GM12874 (cell line): Measurements from ENCODE around the gene AGK.

ENCODE experiments used
- TF ChIP-seq, protein P1 (sequence below): IDR thresholded peaks from 2 replicates; pipeline ENCODE4 v1.5.1; 2011; ENCODE audit warnings: low read depth, mild to moderate bottlenecking, control low read depth, low read length, moderate library complexity; ENCODE audit not compliant: insufficient read depth

The AGK gene

DNA sequence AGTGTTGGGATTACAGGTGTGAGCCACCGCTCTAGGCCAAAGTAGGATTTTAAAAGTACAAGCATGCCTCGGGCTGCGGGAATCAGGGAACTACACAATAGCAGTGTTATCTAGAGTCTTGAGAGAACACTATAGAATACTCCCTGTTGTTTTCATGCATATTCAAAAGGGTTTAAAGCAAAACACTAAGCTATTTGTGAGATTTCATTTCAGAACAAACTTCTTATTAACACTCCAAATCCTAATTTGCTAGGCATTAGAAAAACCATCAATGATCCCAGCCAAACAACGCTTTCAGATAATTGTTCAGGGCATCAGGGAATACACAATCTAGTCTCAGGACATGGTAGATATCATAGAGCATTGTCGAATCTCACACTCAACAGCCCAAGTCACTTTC lies 136.8 kb downstream of the AGK start:
- TF ChIP-seq, protein P1, sequence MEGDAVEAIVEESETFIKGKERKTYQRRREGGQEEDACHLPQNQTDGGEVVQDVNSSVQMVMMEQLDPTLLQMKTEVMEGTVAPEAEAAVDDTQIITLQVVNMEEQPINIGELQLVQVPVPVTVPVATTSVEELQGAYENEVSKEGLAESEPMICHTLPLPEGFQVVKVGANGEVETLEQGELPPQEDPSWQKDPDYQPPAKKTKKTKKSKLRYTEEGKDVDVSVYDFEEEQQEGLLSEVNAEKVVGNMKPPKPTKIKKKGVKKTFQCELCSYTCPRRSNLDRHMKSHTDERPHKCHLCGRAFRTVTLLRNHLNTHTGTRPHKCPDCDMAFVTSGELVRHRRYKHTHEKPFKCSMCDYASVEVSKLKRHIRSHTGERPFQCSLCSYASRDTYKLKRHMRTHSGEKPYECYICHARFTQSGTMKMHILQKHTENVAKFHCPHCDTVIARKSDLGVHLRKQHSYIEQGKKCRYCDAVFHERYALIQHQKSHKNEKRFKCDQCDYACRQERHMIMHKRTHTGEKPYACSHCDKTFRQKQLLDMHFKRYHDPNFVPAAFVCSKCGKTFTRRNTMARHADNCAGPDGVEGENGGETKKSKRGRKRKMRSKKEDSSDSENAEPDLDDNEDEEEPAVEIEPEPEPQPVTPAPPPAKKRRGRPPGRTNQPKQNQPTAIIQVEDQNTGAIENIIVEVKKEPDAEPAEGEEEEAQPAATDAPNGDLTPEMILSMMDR = no peak

DNA sequence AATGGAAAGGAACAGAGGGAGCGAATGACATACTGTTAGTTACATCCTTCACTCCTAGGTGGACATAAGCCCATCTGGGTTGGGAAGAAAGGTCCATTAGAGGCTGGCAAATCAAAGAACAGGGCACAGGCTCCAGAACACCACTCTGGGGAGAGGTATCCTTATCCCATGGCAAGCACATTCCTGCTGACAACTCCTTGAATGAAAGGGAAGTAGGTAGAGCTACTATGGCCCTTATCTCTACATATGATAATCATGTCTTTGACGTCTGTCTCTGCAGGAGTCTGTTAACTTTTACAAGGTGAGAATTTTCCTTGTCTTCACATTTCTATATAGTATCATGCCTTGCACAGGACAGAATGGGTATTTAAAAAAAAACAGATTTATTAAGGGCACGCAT lies 140.3 kb downstream of the AGK start:
- TF ChIP-seq, protein P1 = no peak

DNA sequence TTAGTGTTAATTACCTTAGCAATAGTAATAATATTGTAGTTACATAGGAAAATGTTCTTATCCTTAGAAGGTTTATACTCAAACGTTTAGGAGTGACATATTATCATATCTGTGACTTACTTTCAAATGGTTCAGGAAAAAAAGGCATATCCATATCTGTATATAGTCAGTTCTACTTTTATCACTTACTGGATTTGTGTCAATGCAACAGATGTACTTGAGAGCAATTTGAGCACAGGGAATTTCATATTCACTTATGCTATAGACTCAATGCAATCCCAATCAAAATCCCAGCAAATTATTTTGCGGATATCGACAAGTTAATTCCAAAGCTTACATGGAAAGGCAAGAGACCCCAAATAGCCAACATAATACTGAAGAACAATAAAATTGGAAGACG lies 140.8 kb downstream of the AGK start:
- TF ChIP-seq, protein P1 = no peak

DNA sequence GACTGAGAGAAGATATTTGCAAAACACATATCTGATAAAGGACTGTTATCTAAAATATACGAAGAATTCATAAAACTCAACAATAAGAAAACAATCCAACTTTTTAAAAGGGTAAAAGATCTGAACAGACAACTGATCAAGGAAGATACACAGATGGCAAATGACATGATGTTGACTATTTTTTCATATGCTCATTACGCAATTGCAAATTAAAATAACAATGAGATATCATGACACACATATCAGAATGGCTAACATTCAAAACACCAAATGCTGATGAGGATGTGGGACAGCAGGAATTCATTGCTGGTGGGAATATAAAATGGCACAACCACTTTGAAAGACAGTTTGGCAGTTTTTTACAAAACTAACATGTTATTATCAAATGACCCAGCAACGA lies 141.9 kb downstream of the AGK start:
- TF ChIP-seq, protein P1 = no peak

DNA sequence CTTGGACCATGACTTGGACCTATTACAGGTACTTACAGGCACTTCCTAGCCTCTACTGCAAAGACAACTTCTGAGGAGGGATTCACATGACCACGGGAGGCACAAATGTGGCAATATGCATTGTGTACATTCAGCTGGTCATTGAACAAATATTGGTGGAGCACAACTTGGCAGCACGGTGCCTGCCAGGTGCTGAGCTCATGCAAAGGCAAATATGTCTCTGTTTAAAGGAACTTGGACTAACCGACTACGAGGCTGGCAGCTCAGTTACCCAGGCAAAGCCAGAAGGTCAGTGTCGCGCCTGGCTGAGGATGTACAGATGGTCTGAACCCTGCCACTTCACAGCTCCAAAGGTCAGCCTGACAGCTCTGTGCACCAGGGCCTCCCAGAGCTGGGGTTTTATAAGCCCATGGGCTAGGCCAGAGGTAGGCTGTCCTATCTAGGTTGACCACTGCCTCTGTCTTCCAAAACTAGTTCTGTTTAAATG lies 144.6 kb downstream of the AGK start:
- TF ChIP-seq, protein P1 = no peak

DNA sequence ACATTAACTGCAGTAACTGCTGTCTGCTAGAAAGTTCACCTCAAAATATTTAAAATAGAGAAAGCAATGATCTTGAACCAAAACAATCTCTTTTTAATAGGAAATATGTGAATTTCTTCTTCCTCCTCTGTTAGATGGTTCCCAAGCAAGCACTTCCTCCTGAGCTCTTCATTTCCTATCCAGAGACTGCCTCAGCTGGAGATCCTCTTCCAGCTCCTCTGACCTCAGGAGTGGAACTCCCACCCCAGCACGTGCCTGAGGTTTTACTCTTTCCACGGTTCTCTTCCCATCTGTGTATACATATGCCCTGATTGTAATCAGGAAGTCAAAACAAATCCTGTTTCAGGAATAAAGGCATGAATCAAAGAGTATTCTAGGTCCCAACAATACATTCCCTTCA lies 145.1 kb downstream of the AGK start:
- TF ChIP-seq, protein P1 = no peak

DNA sequence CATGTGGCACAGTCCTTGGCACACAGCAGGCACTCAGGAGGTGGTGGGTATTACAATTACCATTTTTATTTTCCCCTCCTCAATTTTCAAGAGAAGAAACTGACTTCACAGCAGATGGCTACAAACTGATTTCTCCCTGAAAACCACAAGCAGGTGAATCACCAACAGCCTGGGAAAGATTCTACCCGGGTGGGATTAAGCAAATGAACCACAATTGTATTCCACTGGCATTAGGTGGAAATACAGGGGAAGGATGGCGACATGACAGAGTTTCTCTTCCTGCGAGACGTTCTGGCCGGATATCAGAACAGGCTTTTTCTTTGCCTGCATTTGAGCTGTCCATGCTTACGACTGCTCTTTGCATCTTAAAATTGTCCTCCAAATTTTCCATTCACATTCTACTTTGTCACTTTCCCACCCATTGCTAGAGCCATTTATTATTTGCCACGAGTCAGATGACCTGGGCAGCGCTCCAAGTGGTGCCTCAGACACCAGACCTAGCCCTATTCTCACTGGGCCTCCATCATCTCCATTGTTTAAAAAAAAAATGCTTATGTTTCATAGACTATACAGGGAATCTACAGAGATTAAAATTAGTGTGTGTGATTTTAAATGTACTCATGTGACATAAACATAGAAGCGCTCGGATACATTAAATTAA lies 146.1 kb downstream of the AGK start:
- TF ChIP-seq, protein P1 = no peak
